Body of pancreas (tissue), 4 donors: ENCODE measurements around the gene ASB5.

ENCODE experiments used
- CTCF ChIP-seq, 7 experiments: fragments of 450-650 bp in 4 of 7; fragments of 200-600 bp in 3 of 7; sonication (generic) in 3 of 7; IDR thresholded peaks; one replicate each; pipeline ENCODE4 v1.5.1; 2016 to 2019; ENCODE audit warnings: antibody characterized with exemption in 7 of 7
- POLR2A ChIP-seq, 3 donors: fragments of 450-650 bp; IDR thresholded peaks; one replicate each; pipeline ENCODE4 v1.6.1; 2016; ENCODE audit warnings: antibody characterized with exemption in 3 of 3, mild to moderate bottlenecking in 2 of 3

DNA sequence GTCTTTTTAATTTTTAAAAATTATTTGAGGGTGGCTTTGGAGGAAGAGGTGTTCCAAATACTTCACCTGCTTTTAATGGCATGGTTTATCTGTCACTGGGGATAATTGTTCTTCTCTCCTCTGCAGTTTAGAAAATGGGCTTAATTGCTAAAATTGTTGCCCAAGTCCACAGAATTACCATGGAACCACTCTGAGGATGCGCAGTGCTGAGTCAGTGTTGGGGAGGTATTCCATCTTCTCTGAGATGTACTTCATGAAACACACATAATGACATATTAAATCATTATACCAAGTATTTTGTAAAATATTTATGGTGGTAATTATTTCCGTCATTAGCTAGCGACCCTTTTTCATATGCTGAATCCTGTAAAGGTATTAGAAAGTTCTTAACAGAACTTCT lies 8.0 kb downstream of the ASB5 start:
- TF ChIP-seq CTCF (IDR thresholded peaks at IDR 0.05) (no peak), POLR2A (IDR thresholded peaks at IDR 0.05) (no peak)
